ENCODE data around the gene GPR84. TPM values are rescaled to one million over a fixed set of nuclear protein-coding genes. Genes with fewer than 3 reads are reported as not detected.

Gene GPR84
- total and polyA plus RNA-seq, 4 experiments from 2014 or later, result 0.36 TPM; not detected in 3

DNA sequence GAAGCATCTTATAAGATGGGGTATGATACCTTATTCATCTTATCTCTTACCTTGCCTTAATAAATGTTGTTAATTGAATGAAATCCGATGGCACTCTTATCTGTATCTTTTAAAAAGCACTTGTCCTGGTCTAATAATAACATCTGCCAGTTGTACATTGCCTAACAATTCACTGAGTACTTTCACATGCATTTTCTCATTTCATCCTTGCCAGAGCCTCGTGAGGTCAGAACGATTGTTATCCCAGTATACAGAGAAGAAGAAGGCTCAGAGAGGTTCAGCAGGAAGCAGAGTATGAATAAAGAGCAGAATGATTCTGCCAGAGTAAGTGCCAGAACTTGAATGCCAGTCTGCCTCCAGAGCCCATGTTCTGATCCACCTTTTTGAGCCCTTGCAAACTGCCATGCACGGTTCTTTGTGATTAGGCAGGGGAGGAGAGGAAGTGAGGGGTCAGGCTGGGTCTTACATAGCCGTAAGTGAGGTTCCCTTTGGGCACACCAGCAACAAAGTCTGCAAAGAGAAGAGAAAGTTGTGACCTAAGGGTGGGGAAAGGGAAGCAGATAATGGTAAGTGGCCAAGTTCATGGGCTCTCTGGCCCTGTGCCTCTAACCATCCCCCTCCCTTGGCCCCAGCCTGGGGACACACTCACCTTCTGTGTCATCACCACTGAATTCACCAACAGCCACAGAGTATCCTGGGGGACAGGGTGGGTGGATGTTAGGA lies 43.1 kb upstream of the GPR84 start:
- peak overlapping the region; percentile 61 to 92 (median 80) for H3K27ac Mint-ChIP-seq
- peaks cover 86% of the 10 kb centered on the region for H3K36me3 ChIP-seq (ENCODE audit: insufficient read depth, low read length)
- H3K4me1 Mint-ChIP-seq, result peaks cover 27 to 70% (median 53%) of the 10 kb centered on the region in 4 donors
- H3K4me1 ChIP-seq (ENCODE audit: insufficient read depth, low read length), result peaks cover 52% of the 10 kb centered on the region
- ChIA-PET CTCF (ENCODE audit: partially characterized antibody) (interaction anchor here (1.3 to 14.7 kb wide), 3 partner anchors 6 to 36 kb away, joined by 4 to 379 read pairs (median 5); no protein-coding TSS in a partner anchor), POLR2A (ENCODE audit: partially characterized antibody) (no interaction called here)
- no peaks in the 10 kb centered on the region for H3K27me3 ChIP-seq (ENCODE audit: insufficient read depth, low read length)
- H3K9me3 ChIP-seq (ENCODE audit: control insufficient read depth in 1 of 2, low read length in 2 of 2), result no peaks in the 10 kb centered on the region
- H3K4me3 Mint-ChIP-seq, result no peak overlapping the region
- H3K27me3 Mint-ChIP-seq, result no peaks in the 10 kb centered on the region
- no peaks in the 10 kb centered on the region for H3K9me3 Mint-ChIP-seq
- H3K36me3 Mint-ChIP-seq, result peaks cover 54 to 74% of the 10 kb centered on the region in 2 donors
- peak in 1 of 5 donors; percentile 4 for DNase-seq
- intact Hi-C loops (cut with micrococcal nuclease), result no loop called here
- H3K4me3 ChIP-seq (ENCODE audit: low read length in 2 of 2), result no peak overlapping the region
- H3K27ac ChIP-seq (ENCODE audit: low read depth, low read length), result peak overlapping the region; percentile 11

GRCh38 chr12:54405573-54405972 lies 41.3 kb upstream of the GPR84 start:
- Histone ChIP-seq H3K4me3 (ENCODE audit: low read length in 2 of 2) (no peak overlapping the region), H3K4me1 (ENCODE audit: insufficient read depth, low read length) (peaks cover 34% of the 10 kb centered on the region), H3K36me3 (ENCODE audit: insufficient read depth, low read length) (peaks cover 95% of the 10 kb centered on the region), H3K9me3 (ENCODE audit: control insufficient read depth in 1 of 2, low read length in 2 of 2) (no peaks in the 10 kb centered on the region), H3K27ac (ENCODE audit: low read depth, low read length) (no peak overlapping the region), H3K27me3 (ENCODE audit: insufficient read depth, low read length) (no peaks in the 10 kb centered on the region)
- ChIA-PET POLR2A (ENCODE audit: partially characterized antibody) (interaction anchor here (0.6 to 10.5 kb wide), 3 partner anchors 10 to 956 kb away, joined by 3 to 213 read pairs (median 3); partner anchors contain the start of gene ITGA5), CTCF (ENCODE audit: partially characterized antibody) (interaction anchor here (0.9 to 12.3 kb wide), 6 partner anchors 9 to 125 kb away, joined by 3 to 938 read pairs (median 7); partner anchors contain the start of genes CBX5, HNRNPA1 and ITGA5)
- H3K9me3 Mint-ChIP-seq, result no peaks in the 10 kb centered on the region
- peaks cover 19 to 57% (median 40%) of the 10 kb centered on the region in 4 donors for H3K4me1 Mint-ChIP-seq
- H3K4me3 Mint-ChIP-seq, result no peak overlapping the region
- H3K27me3 Mint-ChIP-seq, result no peaks in the 10 kb centered on the region
- intact Hi-C loops (cut with micrococcal nuclease), result no loop called here
- H3K36me3 Mint-ChIP-seq, result peaks cover 61 to 86% of the 10 kb centered on the region in 2 donors
- peak overlapping the region in 6 of 7 donors; percentile 38 to 86 (median 79) for H3K27ac Mint-ChIP-seq
- DNase-seq, result peak in 1 of 5 donors; percentile 25

GRCh38 chr12:54405106-54405505 lies 40.8 kb upstream of the GPR84 start:
- intact Hi-C loops (cut with micrococcal nuclease), result no loop called here
- no peak overlapping the region for H3K4me3 Mint-ChIP-seq
- Histone ChIP-seq H3K27me3 (ENCODE audit: insufficient read depth, low read length) (no peaks in the 10 kb centered on the region), H3K4me1 (ENCODE audit: insufficient read depth, low read length) (peaks cover 29% of the 10 kb centered on the region), H3K4me3 (ENCODE audit: low read length in 2 of 2) (no peak overlapping the region), H3K9me3 (ENCODE audit: control insufficient read depth in 1 of 2, low read length in 2 of 2) (no peaks in the 10 kb centered on the region), H3K36me3 (ENCODE audit: insufficient read depth, low read length) (peaks cover 95% of the 10 kb centered on the region), H3K27ac (ENCODE audit: low read depth, low read length) (no peak overlapping the region)
- no peaks in the 10 kb centered on the region for H3K9me3 Mint-ChIP-seq
- ChIA-PET POLR2A (ENCODE audit: partially characterized antibody) (interaction anchor here (10.5 kb wide), 1 partner anchor 11 kb away, joined by 213 read pairs; the partner anchor contains the start of gene ITGA5), CTCF (ENCODE audit: partially characterized antibody) (interaction anchor here (0.9 to 12.3 kb wide), 7 partner anchors 9 to 125 kb away, joined by 3 to 938 read pairs (median 6); partner anchors contain the start of genes CBX5, HNRNPA1 and ITGA5)
- peaks cover 21 to 54% (median 39%) of the 10 kb centered on the region in 4 donors for H3K4me1 Mint-ChIP-seq
- peak overlapping the region in 5 of 7 donors; percentile 4 to 96 (median 77) for H3K27ac Mint-ChIP-seq
- no peaks in the 10 kb centered on the region for H3K27me3 Mint-ChIP-seq
- H3K36me3 Mint-ChIP-seq, result peaks cover 65 to 89% of the 10 kb centered on the region in 2 donors
- no peak for DNase-seq

DNA sequence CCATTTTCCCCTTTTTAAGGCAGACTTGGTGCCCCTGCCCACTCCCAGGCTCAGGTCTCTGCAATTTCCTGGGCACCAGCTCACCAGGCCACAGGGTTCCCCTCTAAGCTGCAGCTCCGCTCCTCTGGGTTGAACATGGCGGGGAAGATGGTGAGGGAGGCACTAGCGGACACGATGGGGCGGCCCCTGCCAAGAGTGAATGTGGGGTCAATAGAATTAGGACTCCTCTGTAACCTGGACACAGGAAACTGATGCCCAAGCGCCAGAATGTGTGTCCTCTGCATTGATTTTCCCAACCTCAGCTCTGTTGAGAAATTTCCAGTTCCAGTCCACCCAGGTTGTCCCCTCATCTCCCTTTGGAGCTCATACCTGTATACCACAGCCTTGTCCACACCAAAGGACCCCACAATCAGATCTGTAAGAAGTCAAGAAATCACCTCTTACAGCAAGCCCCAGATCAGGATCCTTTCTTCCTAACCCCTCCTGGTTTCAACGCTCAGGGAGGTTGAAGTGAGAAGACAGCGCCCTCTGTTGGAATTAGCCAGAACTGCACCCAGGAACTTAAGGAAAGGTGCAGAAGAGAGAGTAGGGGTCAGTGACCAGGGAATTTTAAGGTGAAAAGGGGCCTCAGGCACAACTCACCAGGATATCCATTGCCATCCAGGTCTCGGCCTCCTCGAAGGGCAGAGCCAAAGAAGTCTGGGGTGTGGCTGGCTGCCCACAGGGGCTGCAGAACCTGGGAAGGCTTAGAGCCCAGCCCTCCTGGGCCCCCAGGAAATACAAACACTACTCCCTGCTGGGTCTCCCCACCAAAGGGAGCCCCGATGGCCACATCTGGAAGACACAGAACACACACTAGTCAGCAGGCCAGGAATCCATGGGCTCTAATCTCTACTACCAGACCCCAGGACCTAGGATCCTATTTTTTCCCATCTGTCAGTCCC lies 40.0 kb upstream of the GPR84 start:
- peak; percentile 53 to 71 (median 56) for DNase-seq
- Histone ChIP-seq H3K27ac (ENCODE audit: low read depth, low read length) (peak overlapping the region; percentile 14), H3K4me3 (ENCODE audit: low read length in 2 of 2) (no peak overlapping the region), H3K27me3 (ENCODE audit: insufficient read depth, low read length) (no peaks in the 10 kb centered on the region), H3K4me1 (ENCODE audit: insufficient read depth, low read length) (peaks cover 22% of the 10 kb centered on the region), H3K36me3 (ENCODE audit: insufficient read depth, low read length) (peaks cover 97% of the 10 kb centered on the region), H3K9me3 (ENCODE audit: control insufficient read depth in 1 of 2, low read length in 2 of 2) (no peaks in the 10 kb centered on the region)
- peaks cover 21 to 48% (median 37%) of the 10 kb centered on the region in 4 donors for H3K4me1 Mint-ChIP-seq
- ChIA-PET CTCF (ENCODE audit: partially characterized antibody) (interaction anchor here (0.8 to 12.3 kb wide), 15 partner anchors 9 to 153 kb away, joined by 3 to 938 read pairs (median 3); partner anchors contain the start of gene ITGA5), POLR2A (ENCODE audit: partially characterized antibody) (interaction anchor here (0.7 to 10.5 kb wide), 5 partner anchors 12 to 93 kb away, joined by 3 to 213 read pairs (median 3); partner anchors contain the start of genes ITGA5 and NCKAP1L)
- no peak overlapping the region for H3K4me3 Mint-ChIP-seq
- H3K27me3 Mint-ChIP-seq, result no peaks in the 10 kb centered on the region
- H3K27ac Mint-ChIP-seq, result peak overlapping the region; percentile 74 to 96 (median 91)
- H3K9me3 Mint-ChIP-seq, result no peaks in the 10 kb centered on the region
- intact Hi-C loops (cut with micrococcal nuclease), result loop anchor here (1.0 kb wide), 1 partner anchor 15 kb away; the partner anchor contains the start of gene ITGA5
- peaks cover 70 to 89% of the 10 kb centered on the region in 2 donors for H3K36me3 Mint-ChIP-seq

- Mint-ChIP-seq H3K27ac (peak overlapping the region in 5 of 7 donors; percentile 24 to 72 (median 37)), H3K4me1 (peaks cover 13 to 37% (median 21%) of the 10 kb centered on the region in 4 donors), H3K36me3 (peaks cover 69 to 86% of the 10 kb centered on the region in 2 donors), H3K27me3 (no peaks in the 10 kb centered on the region), H3K9me3 (no peaks in the 10 kb centered on the region), H3K4me3 (no peak overlapping the region)
- intact Hi-C loops (cut with micrococcal nuclease), result no loop called here
- Histone ChIP-seq H3K9me3 (ENCODE audit: control insufficient read depth in 1 of 2, low read length in 2 of 2) (no peaks in the 10 kb centered on the region), H3K36me3 (ENCODE audit: insufficient read depth, low read length) (peaks cover 96% of the 10 kb centered on the region), H3K4me3 (ENCODE audit: low read length in 2 of 2) (no peak overlapping the region), H3K27ac (ENCODE audit: low read depth, low read length) (no peak overlapping the region), H3K27me3 (ENCODE audit: insufficient read depth, low read length) (no peaks in the 10 kb centered on the region), H3K4me1 (ENCODE audit: insufficient read depth, low read length) (peaks cover 20% of the 10 kb centered on the region)
- ChIA-PET POLR2A (ENCODE audit: partially characterized antibody) (interaction anchor here (1.0 to 10.5 kb wide), 4 partner anchors 15 to 37 kb away, joined by 3 to 213 read pairs (median 52); partner anchors contain the start of gene ITGA5), CTCF (ENCODE audit: partially characterized antibody) (interaction anchor here (1.0 to 12.3 kb wide), 5 partner anchors 11 to 62 kb away, joined by 3 to 938 read pairs (median 108); partner anchors contain the start of genes ITGA5 and ZNF385A)
- no peak for DNase-seq
Measured at GRCh38 chr12:54401119-54401518, 36.8 kb upstream of the GPR84 start.

DNA sequence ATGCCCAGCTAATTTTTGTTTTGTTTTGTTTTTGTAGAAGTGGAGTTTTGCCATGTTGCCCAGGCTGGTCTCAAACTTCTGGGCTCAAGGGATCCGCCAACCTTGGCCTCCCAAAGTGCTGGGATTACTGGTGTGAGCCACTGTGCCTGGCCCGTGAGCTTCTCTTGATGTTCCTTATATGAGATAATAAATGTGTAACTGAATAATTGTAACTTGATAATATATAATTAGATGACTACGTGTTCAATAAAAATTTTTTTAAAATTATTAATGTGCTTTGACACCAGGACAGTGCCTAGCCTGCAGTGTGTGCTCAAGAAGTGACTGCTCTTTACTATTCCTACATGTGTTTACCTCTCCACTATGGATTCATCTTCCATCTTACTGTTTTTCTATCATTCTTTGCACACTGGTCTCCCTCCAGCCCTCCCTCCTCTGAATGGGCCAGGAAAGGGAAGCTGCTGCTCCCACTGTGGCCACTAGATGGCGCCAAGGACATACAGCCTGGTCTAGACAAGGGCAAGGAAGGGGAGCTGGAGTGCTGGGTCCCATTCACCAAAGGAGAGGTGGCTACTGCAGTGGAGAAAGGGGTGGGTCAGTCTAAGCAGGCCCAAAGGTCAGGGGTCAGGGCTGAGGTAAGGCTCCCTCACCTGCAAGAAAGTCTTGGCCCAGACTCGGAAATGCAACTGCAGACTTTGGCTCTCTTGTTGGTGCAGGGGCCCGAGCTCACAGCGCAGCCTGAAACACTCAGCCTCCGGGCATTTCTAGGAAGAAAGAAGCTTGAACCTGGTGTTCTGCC lies 34.9 kb upstream of the GPR84 start:
- Mint-ChIP-seq H3K4me1 (peaks cover 7 to 31% (median 14%) of the 10 kb centered on the region in 4 donors), H3K27me3 (no peaks in the 10 kb centered on the region), H3K9me3 (no peaks in the 10 kb centered on the region), H3K27ac (peak overlapping the region in 5 of 7 donors; percentile 65 to 79 (median 76)), H3K4me3 (no peak overlapping the region), H3K36me3 (peaks cover 69 to 87% of the 10 kb centered on the region in 2 donors)
- Histone ChIP-seq H3K36me3 (ENCODE audit: insufficient read depth, low read length) (peaks cover 93% of the 10 kb centered on the region), H3K9me3 (ENCODE audit: control insufficient read depth in 1 of 2, low read length in 2 of 2) (no peaks in the 10 kb centered on the region), H3K27ac (ENCODE audit: low read depth, low read length) (no peak overlapping the region), H3K27me3 (ENCODE audit: insufficient read depth, low read length) (no peaks in the 10 kb centered on the region), H3K4me1 (ENCODE audit: insufficient read depth, low read length) (peaks cover 9% of the 10 kb centered on the region), H3K4me3 (ENCODE audit: low read length in 2 of 2) (no peak overlapping the region)
- DNase-seq, result peak; percentile 82 to 88 (median 85)
- CTCF ChIA-PET (ENCODE audit: partially characterized antibody), result interaction anchor here (0.8 to 12.3 kb wide), 34 partner anchors 7 to 1235 kb away, joined by 3 to 938 read pairs (median 6); partner anchors contain the start of genes CBX5, COPZ1, HNRNPA1 and ITGA5
- intact Hi-C loops (cut with micrococcal nuclease), result loop anchor here (1.0 to 5.0 kb wide), 3 partner anchors 14 to 98 kb away; partner anchors contain the start of gene NCKAP1L
- POLR2A ChIA-PET (ENCODE audit: partially characterized antibody), result interaction anchor here (0.6 to 10.5 kb wide), 13 partner anchors 10 to 119 kb away, joined by 3 to 213 read pairs (median 7); partner anchors contain the start of genes CBX5, HNRNPA1, ITGA5 and NCKAP1L
